Measurements from ENCODE around the gene MCF2L2.

Gene MCF2L2

GRCh38 chr3:183275937-183276336 is 152.5 kb downstream of the MCF2L2 start:
- no peak overlapping the region for H2AFZ ChIP-seq (ENCODE audit: low read depth)
- peaks cover 4% of the 10 kb centered on the region for H3K4me1 ChIP-seq (ENCODE audit: low read depth, poor library complexity, severe bottlenecking)
- H3K9ac ChIP-seq, result no peak overlapping the region
- no peak overlapping the region for H3K27ac ChIP-seq
- H3K27me3 ChIP-seq (ENCODE audit: insufficient read depth, low read depth), result no peaks in the 10 kb centered on the region
- H3K36me3 ChIP-seq (ENCODE audit: insufficient read depth), result no peaks in the 10 kb centered on the region
- no peak overlapping the region for H3K4me3 ChIP-seq (IDR thresholded peaks at IDR 0.05; ENCODE audit: insufficient read depth, low read depth, low read length)
- no peak overlapping the region for H3K4me2 ChIP-seq
- no peaks in the 10 kb centered on the region for H3K79me2 ChIP-seq (ENCODE audit: insufficient read depth, low read depth)
- no peaks in the 10 kb centered on the region for H4K20me1 ChIP-seq (ENCODE audit: insufficient read depth)
- no peak for TF ChIP-seq CTCF (conservative IDR thresholded peaks at IDR 0.05; ENCODE audit: low read depth, low read length)

GRCh38 chr3:183275418-183275817 is 153.0 kb downstream of the MCF2L2 start:
- no peaks in the 10 kb centered on the region for H3K27me3 ChIP-seq (ENCODE audit: insufficient read depth, low read depth)
- no peak overlapping the region for H3K27ac ChIP-seq
- TF ChIP-seq CTCF (conservative IDR thresholded peaks at IDR 0.05; ENCODE audit: low read depth, low read length), result no peak

DNA sequence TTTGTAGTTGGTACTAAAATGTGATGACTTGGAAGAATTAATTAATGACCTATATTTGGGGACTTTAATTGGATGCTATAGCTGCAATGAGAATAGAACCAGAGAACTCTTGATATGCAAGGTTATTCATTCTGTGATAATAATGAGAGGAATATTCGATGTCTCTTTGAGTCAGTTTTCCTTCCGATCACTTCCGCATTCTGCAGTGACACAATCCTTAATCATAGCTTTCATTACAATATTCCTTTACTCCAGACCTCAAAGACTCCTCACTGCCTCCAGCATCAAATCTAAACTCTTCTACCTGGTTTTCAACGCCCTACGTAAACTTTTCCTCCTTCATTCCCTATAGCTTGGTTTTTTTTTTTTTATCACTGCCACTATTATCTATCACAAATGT is 153.8 kb downstream of the MCF2L2 start:
- H3K4me3 ChIP-seq (IDR thresholded peaks at IDR 0.05; ENCODE audit: insufficient read depth, low read depth, low read length), result no peak overlapping the region
- H3K36me3 ChIP-seq (ENCODE audit: insufficient read depth), result no peaks in the 10 kb centered on the region
- H3K4me2 ChIP-seq, result no peak overlapping the region
- H3K4me1 ChIP-seq (ENCODE audit: low read depth, poor library complexity, severe bottlenecking), result peaks cover 4% of the 10 kb centered on the region
- no peak overlapping the region for H2AFZ ChIP-seq (ENCODE audit: low read depth)
- H3K9ac ChIP-seq, result no peak overlapping the region
- H3K27me3 ChIP-seq (ENCODE audit: insufficient read depth, low read depth), result no peaks in the 10 kb centered on the region
- H3K79me2 ChIP-seq (ENCODE audit: insufficient read depth, low read depth), result no peaks in the 10 kb centered on the region
- TF ChIP-seq CTCF (conservative IDR thresholded peaks at IDR 0.05; ENCODE audit: low read depth, low read length), result no peak
- H3K27ac ChIP-seq, result no peak overlapping the region
- H4K20me1 ChIP-seq (ENCODE audit: insufficient read depth), result no peaks in the 10 kb centered on the region

More at GRCh38 chr3:183275418-183275817, 153.0 kb downstream of the MCF2L2 start:
- no peak overlapping the region for H3K4me2 ChIP-seq
- no peaks in the 10 kb centered on the region for H3K36me3 ChIP-seq (ENCODE audit: insufficient read depth)
- no peak overlapping the region for H2AFZ ChIP-seq (ENCODE audit: low read depth)
- no peak overlapping the region for H3K4me3 ChIP-seq (IDR thresholded peaks at IDR 0.05; ENCODE audit: insufficient read depth, low read depth, low read length)
- peaks cover 4% of the 10 kb centered on the region for H3K4me1 ChIP-seq (ENCODE audit: low read depth, poor library complexity, severe bottlenecking)
- H3K9ac ChIP-seq, result no peak overlapping the region
- no peaks in the 10 kb centered on the region for H4K20me1 ChIP-seq (ENCODE audit: insufficient read depth)
- no peaks in the 10 kb centered on the region for H3K79me2 ChIP-seq (ENCODE audit: insufficient read depth, low read depth)

- Histone ChIP-seq H3K9ac (no peak overlapping the region), H3K27ac (no peak overlapping the region), H3K4me3 (IDR thresholded peaks at IDR 0.05; ENCODE audit: insufficient read depth, low read depth, low read length) (no peak overlapping the region), H3K27me3 (ENCODE audit: insufficient read depth, low read depth) (no peaks in the 10 kb centered on the region), H3K4me2 (no peak overlapping the region), H4K20me1 (ENCODE audit: insufficient read depth) (no peaks in the 10 kb centered on the region), H3K36me3 (ENCODE audit: insufficient read depth) (no peaks in the 10 kb centered on the region), H3K4me1 (ENCODE audit: low read depth, poor library complexity, severe bottlenecking) (peaks cover 4% of the 10 kb centered on the region), H3K79me2 (ENCODE audit: insufficient read depth, low read depth) (no peaks in the 10 kb centered on the region), H2AFZ (ENCODE audit: low read depth) (no peak overlapping the region)
- TF ChIP-seq CTCF (conservative IDR thresholded peaks at IDR 0.05; ENCODE audit: low read depth, low read length), result no peak
Measured at GRCh38 chr3:183272791-183273190, 155.6 kb downstream of the MCF2L2 start.
